Mesothelial cell of epicardium (in vitro differentiated cells): ENCODE data around the gene PPP3R2. TPM values are rescaled to one million over a fixed set of nuclear protein-coding genes. Genes with fewer than 3 reads are reported as not detected.
"Not testable (repeated sequence)": the region's sequence is repeated elsewhere in the genome, so short reads cannot be mapped to it uniquely, and the experiment has no call there.

Experiments
- DNase-seq, 2 experiments: peaks; one replicate each; pipeline ENCODE4 v3.0.0; 2021; ENCODE audit warnings: low spot score in 2 of 2; ENCODE audit not compliant: unreplicated experiment in 2 of 2
- H3K27ac Mint-ChIP-seq: 2 replicates; pipeline ENCODE4 v1.8.0; 2021; ENCODE audit warnings: mixed read lengths
- H3K27me3 Mint-ChIP-seq: 2 replicates; pipeline ENCODE4 v1.8.0; 2021; ENCODE audit warnings: low read depth, mixed read lengths
- H3K36me3 Mint-ChIP-seq: 2 replicates; pipeline ENCODE4 v1.8.0; 2021; ENCODE audit warnings: mixed read lengths
- H3K4me1 Mint-ChIP-seq: 2 replicates; pipeline ENCODE4 v1.8.0; 2021; ENCODE audit warnings: mixed read lengths
- H3K4me3 Mint-ChIP-seq: 2 replicates; pipeline ENCODE4 v1.8.0; 2021; ENCODE audit warnings: mild to moderate bottlenecking, moderate library complexity, mixed read lengths
- H3K9me3 Mint-ChIP-seq: 2 replicates; pipeline ENCODE4 v1.8.0; 2021; ENCODE audit warnings: mixed read lengths
- CTCF ChIP-seq: fragments of 200-600 bp; sonication (generic); IDR thresholded peaks from one replicate; pipeline ENCODE4 v1.5.0; 2021; ENCODE audit warnings: antibody characterized with exemption; ENCODE audit not compliant: unreplicated experiment
- total RNA-seq: library from RNA; stranded (reverse); gene quantifications from 3 replicates; pipeline ENCODE4 v1.2.1, GENCODE V29; 2021

Gene PPP3R2
- total RNA-seq, 1 donor from 2014 or later, result 0.34 TPM

- no peak for DNase-seq
- H3K36me3 Mint-ChIP-seq, result no peaks in the 10 kb centered on the region
- H3K4me3 Mint-ChIP-seq, result no peak overlapping the region
- TF ChIP-seq CTCF, result peak; percentile 72
- H3K4me1 Mint-ChIP-seq, result peaks cover 6% of the 10 kb centered on the region
- no peak overlapping the region for H3K27ac Mint-ChIP-seq
- peaks cover 18% of the 10 kb centered on the region for H3K27me3 Mint-ChIP-seq
- H3K9me3 Mint-ChIP-seq, result no peaks in the 10 kb centered on the region
These were observed 7.4 kb upstream of the PPP3R2 start for GRCh38 chr9:101601904-101602765.

- TF ChIP-seq CTCF, result no peak
- Mint-ChIP-seq H3K9me3 (no peaks in the 10 kb centered on the region), H3K27ac (no peak overlapping the region), H3K27me3 (peaks cover 19% of the 10 kb centered on the region), H3K36me3 (no peaks in the 10 kb centered on the region), H3K4me3 (no peak overlapping the region), H3K4me1 (no peaks in the 10 kb centered on the region)
- DNase-seq, result no peak
These were observed 1.4 kb downstream of the PPP3R2 start for GRCh38 chr9:101593345-101593744.

GRCh38 chr9:101592788-101593187 lies 2.0 kb downstream of the PPP3R2 start:
- no peak for DNase-seq
- Mint-ChIP-seq H3K9me3 (no peaks in the 10 kb centered on the region), H3K27me3 (peaks cover 19% of the 10 kb centered on the region), H3K27ac (no peak overlapping the region), H3K36me3 (no peaks in the 10 kb centered on the region), H3K4me3 (no peak overlapping the region), H3K4me1 (no peaks in the 10 kb centered on the region)
- no peak for TF ChIP-seq CTCF

- no peaks in the 10 kb centered on the region for H3K4me1 Mint-ChIP-seq
- no peak for TF ChIP-seq CTCF
- H3K4me3 Mint-ChIP-seq, result no peak overlapping the region
- peaks cover 19% of the 10 kb centered on the region for H3K27me3 Mint-ChIP-seq
- no peaks in the 10 kb centered on the region for H3K9me3 Mint-ChIP-seq
- no peak for DNase-seq
- H3K36me3 Mint-ChIP-seq, result no peaks in the 10 kb centered on the region
- H3K27ac Mint-ChIP-seq, result no peak overlapping the region
These were observed 2.9 kb downstream of the PPP3R2 start for GRCh38 chr9:101591787-101592446.

GRCh38 chr9:101590901-101591300 lies 3.9 kb downstream of the PPP3R2 start:
- no peak for TF ChIP-seq CTCF
- Mint-ChIP-seq H3K9me3 (no peaks in the 10 kb centered on the region), H3K4me3 (no peak overlapping the region), H3K27me3 (peaks cover 19% of the 10 kb centered on the region), H3K27ac (no peak overlapping the region), H3K4me1 (no peaks in the 10 kb centered on the region), H3K36me3 (no peaks in the 10 kb centered on the region)
- DNase-seq, result no peak

GRCh38 chr9:101590074-101590473 lies 4.7 kb downstream of the PPP3R2 start:
- peaks cover 19% of the 10 kb centered on the region for H3K27me3 Mint-ChIP-seq
- not testable (repeated sequence) for H3K4me3 Mint-ChIP-seq, H3K36me3 Mint-ChIP-seq, H3K4me1 Mint-ChIP-seq, H3K9me3 Mint-ChIP-seq, DNase-seq, H3K27ac Mint-ChIP-seq
